HepG2 (cell line): ENCODE measurements around the gene IL4I1. TPM values are rescaled to one million over a fixed set of nuclear protein-coding genes. Genes with fewer than 3 reads are reported as not detected.

Experiments used
- ATF5 ChIP-seq: sonication (generic); formaldehyde crosslinking; IDR thresholded peaks from 2 replicates; pipeline ENCODE4 v1.4.0; 2020; ENCODE audit warnings: mild to moderate bottlenecking, low read depth, missing genetic modification reagents
- DRAP1 ChIP-seq: IDR thresholded peaks from 2 replicates; pipeline ENCODE4 v1.6.1; 2016; ENCODE audit warnings: missing genetic modification reagents, missing compliant biosample characterization
- ELF1 ChIP-seq: sonication (generic); formaldehyde crosslinking; IDR thresholded peaks from 2 replicates; pipeline ENCODE4 v1.4.0; 2020; ENCODE audit warnings: missing genetic modification reagents
- EP300 ChIP-seq, 3 experiments: sonication (generic) in 1 of 3; formaldehyde crosslinking in 1 of 3; IDR thresholded peaks; 2 replicates each; pipeline versions ENCODE4 v1.5.1 to v1.6.1; 2011 to 2020; ENCODE audit warnings: low read depth in 2 of 3, low read length in 2 of 3, borderline replicate concordance in 1 of 3, improper control_type of control experiment in 1 of 3, mild to moderate bottlenecking in 1 of 3, missing genetic modification reagents in 1 of 3, moderate library complexity in 1 of 3
- GABPA ChIP-seq, 2 experiments: IDR thresholded peaks; 2 replicates each; pipeline ENCODE4 v1.6.1; 2011 to 2016; ENCODE audit warnings: low read depth in 2 of 2, low read length in 1 of 2, missing biosample characterization in 1 of 2, missing genetic modification characterization in 1 of 2
- ISX ChIP-seq: sonication (generic); formaldehyde crosslinking; conservative IDR thresholded peaks from 2 replicates; pipeline ENCODE4 v1.5.0; 2020; ENCODE audit warnings: missing genetic modification reagents
- JUN ChIP-seq: sonication (generic); formaldehyde crosslinking; IDR thresholded peaks from 2 replicates; pipeline ENCODE4 v1.4.0; 2020; ENCODE audit warnings: mild to moderate bottlenecking, missing genetic modification reagents
- KLF15 ChIP-seq: sonication (generic); formaldehyde crosslinking; IDR thresholded peaks from 2 replicates; pipeline ENCODE4 v1.8.1; 2023; ENCODE audit warnings: borderline replicate concordance, mild to moderate bottlenecking, inconsistent platforms, missing genetic modification reagents, mixed read lengths
- MLX ChIP-seq: IDR thresholded peaks from 2 replicates; pipeline ENCODE4 v1.6.1; 2016
- NFIC ChIP-seq: IDR thresholded peaks from 2 replicates; pipeline ENCODE4 v1.6.1; 2012; ENCODE audit warnings: mild to moderate bottlenecking, low read length, inconsistent platforms
- PAX8 ChIP-seq: sonication (generic); formaldehyde crosslinking; IDR thresholded peaks from 2 replicates; pipeline ENCODE4 v1.8.0; 2022; ENCODE audit warnings: mild to moderate bottlenecking, missing genetic modification reagents, borderline replicate concordance
- PRMT3 ChIP-seq: sonication (generic); formaldehyde crosslinking; IDR thresholded peaks from 2 replicates; pipeline ENCODE4 v1.8.1; 2022; ENCODE audit warnings: low read depth, mild to moderate bottlenecking, moderate library complexity, missing genetic modification reagents, borderline replicate concordance
- RAD51 ChIP-seq: fragments of 450-650 bp; IDR thresholded peaks from 2 replicates; pipeline ENCODE4 v1.6.1; 2016; ENCODE audit warnings: borderline replicate concordance
- SAP130 ChIP-seq: IDR thresholded peaks from 2 replicates; pipeline ENCODE4 v1.6.1; 2016; ENCODE audit warnings: low read depth
- SP2 ChIP-seq: sonication (generic); formaldehyde crosslinking; IDR thresholded peaks from 2 replicates; pipeline ENCODE4 v1.5.1; 2020; ENCODE audit warnings: mild to moderate bottlenecking, missing genetic modification reagents
- TFE3 ChIP-seq: IDR thresholded peaks from 2 replicates; pipeline ENCODE4 v1.6.1; 2016
- ZBTB14 ChIP-seq: sonication (generic); formaldehyde crosslinking; IDR thresholded peaks from 2 replicates; pipeline ENCODE4 v1.4.0; 2020; ENCODE audit warnings: missing genetic modification reagents
- ZNF234 ChIP-seq: sonication (generic); formaldehyde crosslinking; conservative IDR thresholded peaks from 2 replicates; pipeline ENCODE4 v1.5.1; 2020; ENCODE audit warnings: mild to moderate bottlenecking, missing genetic modification reagents
- ZNF468 ChIP-seq: sonication (generic); formaldehyde crosslinking; IDR thresholded peaks from 2 replicates; pipeline ENCODE4 v1.8.0; 2022; ENCODE audit warnings: mild to moderate bottlenecking, moderate library complexity, missing genetic modification reagents
- polyA plus RNA-seq, 8 experiments: library from polyadenylated mRNA; depleted of rRNA in 3 of 8; stranded (reverse) in 7 of 8; unstranded in 1 of 8; fragments of >200 nt; fragmentation: Illumina TruSeq in 4 of 8; extraction: Trizol in 4 of 8; gene quantifications; 2 replicates each; pipeline versions ENCODE4 v1.2.1 to v1.2.3, GENCODE V29; 2011 to 2016; ENCODE audit warnings: low read depth in 4 of 8, missing spikeins in 1 of 8, mixed read lengths in 1 of 8; ENCODE audit not compliant: insufficient read depth in 1 of 8
- total RNA-seq, 5 experiments: library from RNA; depleted of rRNA; stranded (reverse); fragments of >200 nt; fragmentation: Illumina TruSeq; extraction: Trizol; gene quantifications; 2 replicates each; pipeline ENCODE4 v1.2.3, GENCODE V29; 2016; ENCODE audit warnings: low read depth in 1 of 5
- TF ChIP-seq, protein P1 (sequence below): IDR thresholded peaks from 2 replicates; pipeline ENCODE4 v1.6.1; 2012; ENCODE audit warnings: inconsistent platforms
- TF ChIP-seq, protein P2 (sequence below): sonication (generic); formaldehyde crosslinking; IDR thresholded peaks from 2 replicates; pipeline ENCODE4 v1.8.0; 2022; ENCODE audit warnings: mild to moderate bottlenecking, missing genetic modification reagents, moderate library complexity

The IL4I1 gene
- total and polyA plus RNA-seq, 2 of the 13 experiments (the other 11 are each of a cell fraction or from before 2014, with no cell fraction given), result not detected

GRCh38 chr19:49850487-49851342 lies 46.0 kb downstream of the IL4I1 start, which contains the start of gene PTOV1 (continued):
- TF ChIP-seq ISX (peak; percentile 5; the same call in 1 of the 2 replicates), SAP130 (CRISPR knock-in tag) (peak; percentile 71), PRMT3 (no peak), KLF15 (CRISPR knock-in tag) (peak; percentile 89), EP300 (IDR thresholded peaks at IDR 0.05; ENCODE audit: low read depth in 2 of 2, low read length in 2 of 2) (0 out of 4 replicates have a peak, but pooled peaks of 1 of the 2 experiments have one; percentile 35), EP300 (CRISPR knock-in tag; IDR thresholded peaks at IDR 0.05; ENCODE audit: borderline replicate concordance) (peak; percentile 20; the same call in 1 of the 2 replicates), ELF1 (CRISPR knock-in tag) (0 out of 2 replicates have a peak, but pooled peaks have one; percentile 21), SP2 (CRISPR knock-in tag) (peak; percentile 49; the same call in 1 of the 2 replicates), ATF5 (CRISPR knock-in tag) (0 out of 2 replicates have a peak, but pooled peaks have one; percentile 77), ZBTB14 (CRISPR knock-in tag) (peak; percentile 54), DRAP1 (CRISPR knock-in tag) (peak; percentile 46), JUN (CRISPR knock-in tag) (no peak), GABPA (IDR thresholded peaks at IDR 0.05; ENCODE audit: low read depth, low read length) (peak; percentile 10; the same call in 1 of the 2 replicates), GABPA (CRISPR knock-in tag; IDR thresholded peaks at IDR 0.05; ENCODE audit: low read depth) (peak; percentile 70; the same call in 1 of the 2 replicates), MLX (CRISPR knock-in tag) (no peak), PAX8 (CRISPR knock-in tag) (no peak), NFIC (no peak), RAD51 (no peak), ZNF468 (CRISPR knock-in tag) (no peak), TFE3 (CRISPR knock-in tag) (0 out of 2 replicates have a peak, but pooled peaks have one; percentile 38), ZNF234 (CRISPR knock-in tag) (no peak)
- TF ChIP-seq, protein P1, sequence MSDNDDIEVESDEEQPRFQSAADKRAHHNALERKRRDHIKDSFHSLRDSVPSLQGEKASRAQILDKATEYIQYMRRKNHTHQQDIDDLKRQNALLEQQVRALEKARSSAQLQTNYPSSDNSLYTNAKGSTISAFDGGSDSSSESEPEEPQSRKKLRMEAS, result peak; percentile 86
- TF ChIP-seq, protein P2, sequence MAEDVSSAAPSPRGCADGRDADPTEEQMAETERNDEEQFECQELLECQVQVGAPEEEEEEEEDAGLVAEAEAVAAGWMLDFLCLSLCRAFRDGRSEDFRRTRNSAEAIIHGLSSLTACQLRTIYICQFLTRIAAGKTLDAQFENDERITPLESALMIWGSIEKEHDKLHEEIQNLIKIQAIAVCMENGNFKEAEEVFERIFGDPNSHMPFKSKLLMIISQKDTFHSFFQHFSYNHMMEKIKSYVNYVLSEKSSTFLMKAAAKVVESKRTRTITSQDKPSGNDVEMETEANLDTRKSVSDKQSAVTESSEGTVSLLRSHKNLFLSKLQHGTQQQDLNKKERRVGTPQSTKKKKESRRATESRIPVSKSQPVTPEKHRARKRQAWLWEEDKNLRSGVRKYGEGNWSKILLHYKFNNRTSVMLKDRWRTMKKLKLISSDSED (CRISPR knock-in tag), result 0 out of 2 replicates have a peak, but pooled peaks have one; percentile 57
